HK-2 (cell line): ENCODE results near the gene TUBGCP3.
"Not testable (repeated sequence)": the region's sequence is repeated elsewhere in the genome, so short reads cannot be mapped to it uniquely, and the experiment has no call there.

Experiments used
- DNase-seq: peaks from one replicate; pipeline ENCODE4 v3.0.0-alpha.2; 2018; ENCODE audit not compliant: unreplicated experiment

Gene TUBGCP3

DNA sequence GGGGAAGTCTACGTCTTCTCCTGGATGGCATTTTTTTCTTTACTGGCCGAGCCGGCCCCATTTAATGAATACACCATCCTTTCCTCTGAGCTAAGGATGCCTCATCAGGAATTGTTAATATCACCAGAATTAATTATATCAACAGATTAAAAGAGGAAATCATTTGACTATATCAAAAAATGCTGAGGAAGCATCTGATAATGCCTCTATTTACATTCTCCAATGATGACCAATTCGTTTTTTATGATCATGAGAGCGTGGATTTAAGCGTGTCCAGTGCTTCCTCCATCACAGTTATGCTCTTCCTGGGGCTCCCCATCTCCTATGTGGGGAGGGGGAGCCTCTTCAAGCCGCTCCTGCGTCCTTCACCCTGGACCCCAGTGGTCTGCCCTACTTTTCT lies 58.7 kb downstream of the TUBGCP3 start:
- DNase-seq = no peak

DNA sequence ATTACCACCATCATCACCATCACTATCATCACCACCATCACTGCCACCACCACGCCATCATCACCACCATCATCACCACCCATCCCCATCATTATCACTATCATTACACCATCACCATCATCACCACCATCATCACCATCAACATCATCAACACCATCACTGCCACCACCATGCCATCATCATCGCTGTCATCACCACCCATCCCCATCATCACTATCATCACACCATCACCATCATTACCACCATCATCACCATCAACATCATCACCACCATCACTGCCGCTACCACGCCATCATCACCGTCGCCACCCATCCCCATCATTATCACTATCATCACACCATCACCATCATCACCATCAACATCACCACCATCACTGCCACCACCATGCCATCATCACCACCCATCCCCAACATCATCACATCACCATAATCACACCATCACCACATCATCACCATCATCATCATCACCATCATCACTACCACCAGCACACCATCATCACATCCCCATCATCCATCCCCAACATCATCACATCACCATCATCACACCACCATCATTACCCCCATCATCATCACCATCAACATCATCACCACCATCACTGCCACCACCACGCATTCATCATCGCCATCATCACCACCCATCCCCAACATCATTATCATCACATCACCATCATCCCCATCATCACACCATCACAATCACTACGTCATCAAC lies 61.7 kb downstream of the TUBGCP3 start:
- DNase-seq = no peak

DNA sequence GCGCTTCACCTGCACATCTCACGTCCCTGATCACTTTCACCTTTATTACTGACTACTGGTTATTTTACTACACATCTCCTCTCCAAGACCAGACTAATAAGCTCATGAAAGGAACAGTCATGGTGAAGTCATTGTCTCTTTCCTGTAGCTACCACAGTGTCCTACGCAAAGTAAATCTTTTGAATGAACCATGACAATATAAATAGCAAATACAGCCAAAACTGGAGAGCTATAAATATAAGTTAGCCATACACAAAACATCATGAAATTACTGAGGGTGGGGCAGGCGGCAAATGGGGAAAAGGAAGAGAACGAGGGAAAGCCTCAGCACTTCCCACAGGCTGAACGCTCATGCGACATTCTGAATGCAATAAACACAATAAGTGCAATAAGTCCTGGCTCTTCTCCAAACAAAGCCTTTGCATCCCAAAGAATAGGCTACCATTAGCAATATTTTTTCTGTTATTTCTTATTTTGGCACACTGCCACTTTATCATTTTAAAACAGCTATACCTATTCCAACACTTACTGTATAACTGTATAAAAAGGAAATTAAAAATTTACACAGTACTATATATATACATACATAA lies 62.5 kb downstream of the TUBGCP3 start:
- no peak for DNase-seq

DNA sequence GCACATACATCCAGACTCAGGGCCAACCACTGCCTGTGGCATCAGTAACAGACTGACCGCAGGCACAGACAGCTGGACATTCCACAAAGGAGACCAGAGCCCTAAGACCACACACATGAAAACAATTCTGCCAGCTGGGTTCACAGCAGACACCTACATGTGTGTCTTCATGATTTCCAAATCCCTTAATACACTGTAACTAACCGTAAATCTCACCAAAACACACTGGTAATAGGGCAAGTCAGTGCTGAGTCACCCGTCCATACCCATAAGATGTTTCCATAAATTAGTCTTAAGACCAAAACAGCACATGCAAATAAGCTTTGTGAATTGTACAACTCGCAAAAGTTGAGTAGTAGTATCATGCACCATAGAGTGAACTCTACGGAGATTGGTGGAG lies 65.4 kb downstream of the TUBGCP3 start:
- DNase-seq = no peak

DNA sequence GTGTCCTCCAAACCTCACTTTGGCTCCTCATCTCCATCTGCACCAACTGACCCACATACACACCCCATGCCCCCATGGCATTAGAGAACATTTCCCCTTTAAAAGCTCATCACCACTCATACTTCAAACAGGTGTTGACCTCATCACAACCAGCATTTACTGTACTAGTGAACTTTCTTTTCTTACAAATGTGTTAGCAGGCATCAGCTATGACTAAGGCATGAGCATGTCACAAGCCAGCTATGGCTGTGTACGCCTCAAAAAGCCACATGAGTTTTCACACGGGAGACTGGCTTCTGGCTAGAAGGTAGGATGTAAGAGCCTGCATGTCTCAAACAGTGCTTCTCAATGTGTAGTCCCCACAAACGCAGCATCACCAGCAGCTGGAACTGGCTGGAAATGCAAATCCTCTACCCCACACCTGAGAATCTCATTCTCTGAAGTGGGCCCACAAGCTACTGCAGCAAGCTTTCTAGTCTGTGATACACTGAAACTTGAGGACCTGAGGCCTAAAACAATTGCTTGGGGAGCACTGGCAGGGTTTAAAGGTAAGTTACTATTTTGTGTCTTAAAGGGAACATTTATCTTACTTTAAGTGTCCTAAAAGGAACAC lies 66.8 kb downstream of the TUBGCP3 start:
- no peak for DNase-seq

DNA sequence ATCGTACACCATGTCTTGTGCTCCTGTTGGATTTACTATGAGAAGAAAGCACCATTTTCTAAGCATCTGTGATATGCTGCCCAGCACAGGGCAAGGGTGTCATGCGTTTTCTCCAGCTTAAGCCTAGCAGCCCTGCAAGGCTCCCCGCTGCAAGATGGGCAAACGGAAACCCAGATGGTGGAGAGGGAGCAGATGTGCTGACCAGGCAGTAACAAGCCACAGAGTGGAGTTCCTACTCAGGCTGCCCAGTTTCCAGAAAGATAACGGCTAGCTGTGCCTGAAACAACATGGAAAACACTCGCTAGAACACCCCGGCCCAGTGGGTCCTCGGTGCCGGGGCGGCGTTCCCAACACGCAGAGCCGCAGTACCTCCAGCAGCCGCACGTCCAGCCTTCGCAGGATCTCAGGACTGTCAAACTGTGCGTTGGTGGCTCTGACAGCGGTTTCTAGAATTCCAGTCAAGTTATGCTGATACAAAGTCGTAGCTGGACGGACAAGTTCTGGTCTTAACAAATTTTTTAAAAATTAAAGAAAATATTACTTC lies 68.4 kb downstream of the TUBGCP3 start:
- no peak for DNase-seq

DNA sequence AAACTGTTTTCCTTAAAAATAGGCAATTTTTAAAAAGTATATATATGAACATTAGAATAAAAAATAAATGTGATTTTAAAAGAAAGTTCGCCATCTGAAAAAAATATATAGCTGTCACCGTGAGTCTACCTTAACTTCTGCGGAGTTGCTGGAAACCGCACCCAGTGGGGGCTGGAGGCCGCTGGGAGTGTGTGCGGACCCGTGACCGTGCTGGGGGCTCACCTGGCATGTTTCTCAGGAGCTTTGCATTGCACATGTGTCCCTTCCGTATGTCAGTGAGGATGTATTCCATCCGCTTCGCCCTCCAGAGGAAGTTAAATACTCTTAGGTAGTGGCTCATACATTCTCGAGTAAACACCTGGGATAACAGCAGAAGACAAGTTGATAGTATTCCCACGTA lies 71.7 kb downstream of the TUBGCP3 start:
- no peak for DNase-seq

DNA sequence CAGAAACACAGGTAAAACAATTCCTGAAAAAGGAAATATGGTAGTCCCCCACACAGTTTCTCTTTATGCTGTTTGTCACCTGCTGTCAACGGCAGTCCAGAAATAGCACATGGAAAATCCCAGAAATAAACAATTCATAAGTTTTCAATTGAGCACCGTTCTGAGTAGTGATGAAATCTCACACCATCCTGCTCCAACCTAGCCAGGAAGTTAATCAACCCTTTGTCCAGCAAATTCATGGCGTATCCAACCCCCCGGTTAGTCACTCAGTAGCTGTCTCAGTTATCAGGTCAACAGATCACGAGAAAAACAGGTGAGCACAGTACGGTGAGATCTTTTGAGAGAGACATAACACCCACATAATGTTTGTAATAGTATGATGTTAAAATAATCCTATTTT lies 74.2 kb downstream of the TUBGCP3 start:
- no peak for DNase-seq

DNA sequence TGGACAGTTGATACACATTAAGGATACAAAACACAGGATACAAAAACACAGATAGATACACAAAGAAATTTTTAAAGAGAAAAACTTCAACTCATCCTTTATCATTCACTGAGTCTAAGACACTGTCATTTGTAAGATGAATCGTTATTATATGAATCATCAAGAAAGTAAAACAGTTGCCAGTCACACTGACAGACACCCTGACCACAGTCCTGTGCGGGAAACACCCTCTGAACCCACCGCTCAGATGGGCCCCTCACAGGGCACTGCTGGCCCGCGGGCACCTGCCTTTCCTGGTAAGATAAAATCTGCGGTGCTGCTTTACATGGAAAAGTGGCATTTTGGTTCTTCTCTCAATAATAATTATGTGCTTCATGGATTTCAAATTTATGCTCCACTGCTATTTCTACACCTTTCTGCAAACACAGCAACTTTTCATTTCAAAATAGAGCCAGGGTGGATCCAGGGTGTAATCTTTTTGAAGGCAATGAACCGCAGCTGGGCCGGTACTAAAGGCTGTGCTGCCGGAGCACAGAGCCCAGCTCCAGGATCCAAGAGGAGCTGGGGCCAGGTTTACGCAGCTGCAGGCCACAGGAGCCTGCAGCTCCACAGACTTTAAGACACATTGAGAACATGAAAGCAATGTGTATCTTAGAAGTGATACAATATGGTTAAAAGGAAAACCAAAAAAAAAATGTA lies 76.8 kb downstream of the TUBGCP3 start:
- peak; percentile 7 for DNase-seq

DNA sequence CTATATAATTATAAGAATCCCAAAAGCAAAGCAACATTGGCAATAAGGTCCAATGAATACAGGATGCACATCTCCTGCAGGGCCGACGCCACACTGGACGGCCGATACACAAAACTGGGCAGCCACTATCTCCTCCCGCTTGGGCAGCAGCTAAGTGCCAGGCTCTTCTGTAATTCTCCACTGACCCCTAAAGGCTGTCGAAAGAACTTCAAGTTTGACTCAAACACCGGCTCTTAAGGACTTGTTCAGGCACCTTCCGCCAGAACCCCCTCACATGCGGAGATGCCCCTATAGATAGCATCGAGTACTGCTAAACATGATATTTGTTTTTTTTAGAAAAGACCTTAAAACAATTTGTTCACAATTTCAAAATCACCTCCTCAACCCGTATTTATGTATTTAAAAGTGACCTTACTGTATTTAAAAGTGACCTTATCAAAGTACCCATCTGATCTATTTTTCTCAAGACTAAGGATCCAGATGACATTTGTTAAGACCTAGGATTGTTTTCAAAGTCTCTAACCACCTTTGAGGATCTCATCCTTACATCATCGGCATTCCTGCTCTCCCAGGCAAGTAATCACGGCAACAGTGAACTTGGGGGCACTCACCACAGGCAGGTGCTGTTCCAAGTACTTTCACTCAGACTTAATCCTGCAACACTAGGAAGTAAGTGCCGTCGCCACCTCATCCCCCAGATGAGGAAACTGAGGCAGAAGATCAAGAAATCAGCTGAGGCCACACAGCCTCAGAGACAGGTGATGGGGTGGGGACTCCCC lies 77.8 kb downstream of the TUBGCP3 start:
- no peak for DNase-seq

DNA sequence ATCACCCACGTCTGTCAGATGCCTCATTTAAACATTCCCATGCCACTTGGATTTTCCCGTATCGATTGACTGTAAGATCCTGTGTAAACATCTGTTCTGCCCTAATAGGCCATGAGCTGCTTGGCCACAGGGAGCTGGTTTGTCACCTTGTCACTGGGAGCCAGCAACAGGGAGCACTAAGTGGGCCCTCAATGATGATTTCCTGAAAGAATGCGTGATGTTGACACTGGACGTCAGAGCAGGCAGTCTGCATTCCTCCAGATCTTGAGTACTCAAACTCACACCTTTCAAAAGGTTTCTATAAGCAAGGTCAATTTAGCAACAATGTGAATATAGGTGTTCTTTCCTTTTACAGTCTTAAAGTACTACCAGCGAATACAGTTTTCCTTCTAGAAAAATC lies 78.8 kb downstream of the TUBGCP3 start:
- DNase-seq = no peak

DNA sequence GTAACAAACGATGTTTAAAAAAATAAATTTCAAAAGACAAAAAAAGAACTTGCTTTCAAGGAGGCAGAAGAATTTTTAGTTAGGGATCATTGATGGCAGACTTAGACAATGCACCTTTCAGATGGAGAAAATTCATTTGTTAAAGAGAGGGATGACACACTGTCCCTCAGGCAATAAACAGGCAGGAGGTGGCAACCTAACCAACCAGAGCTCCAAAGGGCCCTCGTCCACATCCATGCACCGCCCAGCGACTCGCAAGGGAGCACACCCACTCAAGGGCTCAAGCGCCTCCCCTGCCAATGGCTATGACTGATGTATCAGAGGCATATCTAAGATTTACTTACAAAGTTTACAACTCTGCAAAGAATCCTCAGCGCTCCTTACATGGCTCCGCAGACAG lies 81.9 kb downstream of the TUBGCP3 start:
- no peak for DNase-seq

DNA sequence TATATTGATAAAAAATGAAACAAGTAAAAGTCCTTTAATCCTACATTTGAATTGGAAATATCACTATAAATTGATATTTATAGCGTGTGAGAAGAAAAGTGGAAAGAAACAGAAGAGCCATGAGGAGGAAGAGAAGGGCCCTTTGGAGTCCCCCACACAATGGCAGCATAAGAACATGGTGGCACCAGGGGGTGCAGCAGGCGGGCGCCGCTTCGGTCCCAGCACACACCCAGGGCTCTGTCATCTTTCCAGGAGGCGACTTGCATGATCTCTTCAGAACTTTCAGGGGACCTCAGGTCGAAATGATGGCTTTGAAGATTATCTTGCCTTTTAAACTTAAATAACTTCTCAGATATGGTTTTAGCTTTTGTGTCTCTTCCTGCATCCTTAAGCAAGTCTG lies 91.8 kb downstream of the TUBGCP3 start:
- DNase-seq = no peak

DNA sequence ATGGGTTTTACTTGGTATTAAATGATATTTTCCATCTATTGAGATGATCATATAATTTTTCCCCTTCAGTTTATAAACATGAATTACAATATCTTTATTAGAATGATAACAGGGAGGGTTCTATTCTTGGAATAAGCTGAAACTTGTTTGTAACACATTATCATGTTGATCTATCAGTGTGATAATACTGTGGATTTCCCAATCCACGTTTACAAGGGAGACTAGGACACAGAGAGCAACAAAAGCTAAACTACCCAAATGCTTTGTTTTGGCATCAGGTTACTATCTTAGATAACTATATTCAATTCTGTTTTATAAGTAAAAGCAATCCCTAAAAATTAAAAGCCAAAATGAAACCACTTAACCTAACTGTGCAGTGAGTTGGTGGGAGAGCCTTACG lies 92.5 kb downstream of the TUBGCP3 start:
- no peak for DNase-seq

DNA sequence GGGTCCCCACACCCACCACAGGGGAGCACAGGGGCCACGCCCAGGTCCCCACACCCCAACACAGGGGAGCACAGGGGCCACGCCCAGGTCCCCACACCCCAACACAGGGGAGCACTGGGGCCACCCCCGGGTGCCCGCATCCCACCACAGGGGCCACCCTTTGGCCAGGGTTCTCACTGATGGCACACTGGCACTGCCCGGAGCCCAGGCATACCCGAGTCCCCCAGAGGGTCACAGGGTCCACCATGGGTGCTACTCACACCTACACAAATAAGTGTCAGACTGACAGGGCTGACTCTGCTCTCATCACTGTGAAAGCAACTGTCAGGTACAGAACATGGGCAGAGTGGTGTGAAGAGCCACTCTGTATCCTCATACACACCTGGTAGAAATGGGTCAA lies 98.8 kb downstream of the TUBGCP3 start:
- DNase-seq = no peak

DNA sequence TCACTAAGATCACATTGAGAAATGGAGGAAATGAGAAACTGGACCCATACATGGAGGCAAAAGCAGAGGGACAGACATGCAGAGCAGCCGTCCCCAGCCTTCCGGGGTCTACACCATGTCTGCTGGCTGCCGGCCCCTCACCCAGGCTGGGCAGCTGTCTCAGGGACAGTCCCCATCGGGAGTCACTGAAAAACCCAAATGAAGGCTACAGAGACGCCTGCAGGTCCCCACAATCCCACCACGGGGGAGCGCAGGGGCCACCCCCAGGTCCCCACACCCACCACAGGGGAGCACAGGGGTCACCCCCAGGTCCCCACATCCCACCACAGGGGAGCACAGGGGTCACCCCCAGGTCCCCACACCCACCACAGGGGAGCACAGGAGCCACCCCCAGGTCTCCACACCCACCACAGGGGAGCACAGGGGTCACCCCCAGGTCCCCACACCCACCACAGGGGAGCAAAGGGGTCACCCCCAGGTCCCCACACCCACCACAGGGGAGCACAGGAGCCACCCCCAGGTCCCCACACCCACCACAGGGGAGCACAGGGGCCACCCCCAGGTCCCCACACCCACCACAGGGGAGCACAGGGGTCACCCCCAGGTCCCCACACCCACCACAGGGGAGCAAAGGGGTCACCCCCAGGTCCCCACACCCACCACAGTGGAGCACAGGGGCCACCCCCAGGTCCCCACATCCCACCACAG lies 99.5 kb downstream of the TUBGCP3 start:
- DNase-seq = not testable (repeated sequence)

DNA sequence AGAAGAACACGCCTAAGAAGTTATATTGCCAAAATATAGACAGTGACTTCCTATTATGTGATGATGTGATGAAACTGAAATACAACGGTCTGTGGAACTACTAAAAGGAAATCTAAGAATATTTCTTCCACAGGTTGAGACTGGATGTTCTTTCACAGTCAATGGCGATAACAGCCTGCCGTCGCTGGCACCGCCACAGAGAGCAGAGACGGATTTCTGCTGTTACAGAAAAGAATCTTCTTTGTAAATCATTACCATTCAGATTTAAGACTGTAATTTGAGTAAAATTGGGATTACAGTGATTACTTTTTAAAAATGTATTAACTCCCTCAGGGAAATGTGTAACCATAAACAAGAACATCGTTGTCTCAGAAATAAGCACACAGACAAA lies 100.8 kb downstream of the TUBGCP3 start:
- no peak for DNase-seq

DNA sequence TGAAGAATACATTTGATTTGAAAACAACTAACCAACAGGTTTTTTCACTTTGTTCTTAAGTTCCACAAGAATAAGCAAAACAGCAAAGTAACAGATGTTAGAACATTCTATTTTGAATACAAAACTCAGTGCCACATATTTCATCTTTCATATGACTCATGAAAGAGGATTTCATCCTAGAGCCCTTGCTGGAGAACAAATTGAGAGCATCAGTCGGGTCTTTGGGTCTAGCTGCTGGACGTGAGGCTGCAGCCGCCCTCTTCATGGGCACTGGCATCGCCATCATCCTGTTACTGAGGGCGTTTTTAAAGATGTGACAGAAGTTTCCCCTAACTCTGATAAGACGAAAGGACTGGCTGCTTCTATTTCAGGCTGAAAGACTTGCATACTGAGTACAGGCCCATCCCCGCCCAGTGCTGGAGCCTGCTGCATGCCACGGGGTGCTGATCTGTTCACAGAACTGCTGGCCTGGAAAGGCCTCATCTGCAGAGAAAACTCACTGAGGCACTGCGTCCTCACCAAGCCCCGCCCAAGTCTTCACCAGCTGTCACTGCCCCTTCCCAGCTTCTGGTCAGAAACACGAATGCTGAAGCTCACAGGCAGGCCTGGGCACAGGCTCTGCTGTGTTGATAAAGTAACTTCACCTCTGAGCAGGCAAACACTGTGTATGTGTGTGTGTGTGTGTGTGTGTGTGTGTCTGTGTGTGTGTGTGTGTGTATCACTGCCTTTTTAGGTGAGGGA lies 101.4 kb downstream of the TUBGCP3 start:
- no peak for DNase-seq

DNA sequence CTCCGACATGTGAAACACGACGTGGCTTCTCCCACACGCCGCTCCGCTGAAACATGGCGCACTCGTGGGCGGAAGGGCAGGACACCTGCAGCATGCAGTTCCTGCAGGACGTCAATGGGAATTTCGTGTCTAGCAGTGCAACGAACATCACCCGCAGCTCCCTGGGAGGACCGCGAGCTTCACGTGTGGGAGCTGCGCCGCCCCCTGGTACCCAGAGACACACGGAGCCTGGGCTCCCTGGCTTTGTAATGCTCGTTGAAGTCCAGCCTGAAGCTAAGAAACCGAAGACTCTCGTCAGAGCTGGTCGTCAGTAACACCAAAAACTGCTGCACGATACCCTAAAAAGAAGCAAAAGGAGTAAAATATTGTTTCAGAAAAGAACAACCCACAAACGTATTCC lies 102.1 kb downstream of the TUBGCP3 start:
- DNase-seq = not testable (repeated sequence)

DNA sequence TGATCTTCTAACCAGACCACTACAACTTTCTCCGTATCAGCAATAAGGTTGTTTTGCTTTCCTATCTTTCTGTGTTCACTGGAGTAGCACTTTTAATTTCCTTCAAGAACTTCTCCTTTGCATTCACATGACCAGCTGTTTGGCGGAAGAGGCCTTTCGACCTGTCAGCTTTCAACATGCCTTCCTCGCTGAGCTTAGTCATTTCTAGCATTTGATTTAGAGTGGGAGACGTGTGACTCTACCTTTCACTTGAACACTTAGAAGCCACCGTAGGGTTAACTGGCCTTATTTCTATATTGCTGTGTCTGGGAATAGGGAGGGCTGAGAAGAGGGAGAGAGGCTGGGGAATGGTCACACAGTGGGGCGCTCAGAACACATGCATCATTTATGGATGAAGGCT lies 104.7 kb downstream of the TUBGCP3 start:
- DNase-seq = no peak
